MCF 10A (cell line): ENCODE data around the gene KPNA3. TPM values are rescaled to one million over a fixed set of nuclear protein-coding genes. Genes with fewer than 3 reads are reported as not detected.

Source experiments
- Bru-seq: library from RNA; stranded (reverse); fragments of 400-500 nt; gene quantifications from one replicate; lab custom pipeline; 2021; lab: Mats Ljungman, UMichigan
- BruChase-seq, 2 experiments: library from RNA; stranded (reverse); fragments of 400-500 nt; gene quantifications; one replicate each; lab custom pipeline; 2021; lab: Mats Ljungman, UMichigan
- BruUV-seq: library from RNA; stranded (reverse); fragments of 400-500 nt; replicated peaks from 2 replicates; lab custom pipeline; 2021; lab: Mats Ljungman, UMichigan
- CTCF ChIA-PET: fragments of 300-600 bp; sonication (Branson Sonifier 250); formaldehyde crosslinking; extraction: SDS; loops from one replicate; lab custom pipeline; 2021; ENCODE audit warnings: antibody characterized with exemption, inconsistent platforms; lab: Yijun Ruan, JAX
- POLR2A ChIA-PET: fragments of 300-600, 350-650 bp; sonication (Branson Sonifier 250); formaldehyde crosslinking; extraction: SDS; loops from one replicate; lab custom pipeline; 2020; ENCODE audit warnings: antibody characterized with exemption, inconsistent platforms; lab: Yijun Ruan, JAX
- DNase-seq: peaks from one replicate; pipeline ENCODE4 v3.0.0-alpha.2; 2018; ENCODE audit not compliant: unreplicated experiment
- H3K27ac Mint-ChIP-seq: one replicate; pipeline ENCODE4 v1.8.0; 2022; ENCODE audit warnings: mild to moderate bottlenecking, low read depth, mixed read lengths; ENCODE audit not compliant: unreplicated experiment
- H3K27me3 Mint-ChIP-seq: one replicate; pipeline ENCODE4 v1.8.0; 2022; ENCODE audit warnings: mixed read lengths; ENCODE audit not compliant: insufficient read depth, unreplicated experiment
- H3K36me3 Mint-ChIP-seq: one replicate; pipeline ENCODE4 v1.8.0; 2022; ENCODE audit warnings: mild to moderate bottlenecking, moderate library complexity, mixed read lengths; ENCODE audit not compliant: insufficient read depth, unreplicated experiment
- H3K4me1 Mint-ChIP-seq: one replicate; pipeline ENCODE4 v1.8.0; 2022; ENCODE audit warnings: mixed read lengths; ENCODE audit not compliant: insufficient read depth, unreplicated experiment
- H3K4me3 Mint-ChIP-seq: one replicate; pipeline ENCODE4 v1.8.0; 2022; ENCODE audit warnings: mild to moderate bottlenecking, moderate library complexity, mixed read lengths; ENCODE audit not compliant: unreplicated experiment
- H3K9me3 Mint-ChIP-seq: one replicate; pipeline ENCODE4 v1.8.0; 2022; ENCODE audit warnings: mixed read lengths; ENCODE audit not compliant: unreplicated experiment
- CTCF ChIP-seq: fragments of 200-600 bp; IDR thresholded peaks from one replicate; pipeline ENCODE4 v1.8.0; 2022; ENCODE audit warnings: antibody characterized with exemption, mild to moderate bottlenecking; ENCODE audit not compliant: unreplicated experiment
- intact Hi-C: fragments of 100-400 bp; cut with micrococcal nuclease; formaldehyde crosslinking; loops from 2 replicates; pipeline ENCODE4 v1.14.1; 2022
- long read RNA-seq: library from polyadenylated mRNA; stranded (forward); transcript quantifications from one replicate; pipeline ENCODE4 v2.0.0, GENCODE V29; 2022
- total RNA-seq: library from RNA; stranded (reverse); gene quantifications from 2 replicates; pipeline ENCODE4 v1.2.3, GENCODE V29; 2022

KPNA3 gene
- total RNA-seq (40.6 and 41.3 TPM in 2 replicates), Bru-seq, nascent RNA (percentile 82 among the genes with signal in this experiment), BruChase-seq, experiment 1, labeled RNA remaining after a 6-hour chase (percentile 89 among the genes with signal in this experiment), BruChase-seq, experiment 2, labeled RNA remaining after a 2-hour chase (percentile 81 among the genes with signal in this experiment)
- long read RNA-seq, full-length matches to known transcripts: 69 of 89 reads
- long read RNA-seq, partial matches to known transcripts: 9 of 89 reads
- long read RNA-seq, other reads (novel, unspliced or antisense): 11 of 89 reads

GRCh38 chr13:49792550-49793324 lies at the start of gene KPNA3:
KPNA3 (minus strand) TSS chr13:49792682; CDS start chr13:49792506, 176 bp downstream.
- TF ChIP-seq CTCF: no peak
- Mint-ChIP-seq H3K4me3 (peak within 1 kb of the TSS; percentile 88), H3K4me1 (peaks cover 20% of the 10 kb centered on the region), H3K36me3 (no peaks in the 10 kb centered on the region), H3K9me3 (no peaks in the 10 kb centered on the region), H3K27me3 (no peaks in the 10 kb centered on the region), H3K27ac (peak within 1 kb of the TSS; percentile 90)
- no TSS peak for BruUV-seq
- DNase-seq: peak; percentile 96
- CTCF ChIA-PET: interaction anchor here (0.6 to 3.5 kb wide), 12 partner anchors 13 to 556 kb away, joined by 3 to 21 read pairs (median 4); partner anchors contain the start of gene SPRYD7
- POLR2A ChIA-PET: interaction anchor here (0.6 to 5.1 kb wide), 39 partner anchors 8 to 1735 kb away, joined by 3 to 97 read pairs (median 4); partner anchors contain the start of genes CAB39L, CDADC1, EBPL and RCBTB1
- intact Hi-C loops: loop anchor here (1.0 to 10.0 kb wide), 4 partner anchors 56 to 145 kb away; partner anchors contain the start of gene SPRYD7

- TF ChIP-seq CTCF: no peak
- Mint-ChIP-seq H3K9me3 (no peaks in the 10 kb centered on the region), H3K27ac (no peak overlapping the region), H3K27me3 (no peaks in the 10 kb centered on the region), H3K4me1 (peaks cover 6% of the 10 kb centered on the region), H3K36me3 (no peaks in the 10 kb centered on the region), H3K4me3 (no peak overlapping the region)
- intact Hi-C loops: no loop called here
- DNase-seq: no peak
- BruUV-seq: no TSS peak
- POLR2A ChIA-PET: interaction anchor here (0.9 kb wide), 1 partner anchor 185 kb away, joined by 4 read pairs; no protein-coding TSS in a partner anchor
- CTCF ChIA-PET: no interaction called here
Measured at GRCh38 chr13:49841964-49842363, 49.5 kb upstream of the KPNA3 start.

GRCh38 chr13:49840675-49841074 lies 48.2 kb upstream of the KPNA3 start:
- Mint-ChIP-seq H3K4me3 (no peak overlapping the region), H3K4me1 (peaks cover 14% of the 10 kb centered on the region), H3K36me3 (no peaks in the 10 kb centered on the region), H3K9me3 (no peaks in the 10 kb centered on the region), H3K27ac (peak overlapping the region; percentile 7), H3K27me3 (no peaks in the 10 kb centered on the region)
- TF ChIP-seq CTCF: no peak
- CTCF ChIA-PET: no interaction called here
- intact Hi-C loops: no loop called here
- DNase-seq: no peak
- no TSS peak for BruUV-seq
- POLR2A ChIA-PET: no interaction called here

GRCh38 chr13:49840266-49840665 lies 47.8 kb upstream of the KPNA3 start:
- CTCF ChIA-PET: no interaction called here
- Mint-ChIP-seq H3K27me3 (no peaks in the 10 kb centered on the region), H3K4me1 (peaks cover 14% of the 10 kb centered on the region), H3K9me3 (no peaks in the 10 kb centered on the region), H3K27ac (peak overlapping the region; percentile 7), H3K36me3 (no peaks in the 10 kb centered on the region), H3K4me3 (no peak overlapping the region)
- POLR2A ChIA-PET: no interaction called here
- no peak for DNase-seq
- intact Hi-C loops: no loop called here
- no TSS peak for BruUV-seq
- TF ChIP-seq CTCF: no peak
